ENCODE measurements around the gene MAN1C1. TPM values are rescaled to one million over a fixed set of nuclear protein-coding genes. Genes with fewer than 3 reads are reported as not detected.

The MAN1C1 gene
- polyA plus RNA-seq, 1 of the 3 experiments (the other 2 are of a cell fraction) = 0.20 TPM

- Histone ChIP-seq H3K4me2 (no peak overlapping the region), H3K36me3 (replicated peaks in 1 of 2; ENCODE audit: control insufficient read depth in 1 of 2, insufficient read depth in 2 of 2, low read length in 1 of 2) (no peaks in the 10 kb centered on the region), H3F3A (replicated peaks; ENCODE audit: insufficient read depth) (no peaks in the 10 kb centered on the region), H2AFZ (ENCODE audit: low read depth) (no peak overlapping the region), H3K27me3 (ENCODE audit: insufficient read depth) (peaks cover 6% of the 10 kb centered on the region; the same call in 1 of the 2 replicates), H3K9me2 (no peaks in the 10 kb centered on the region), H3K4me1 (ENCODE audit: control insufficient read depth in 1 of 2, insufficient read depth in 2 of 2, low read depth in 1 of 2, low read length in 1 of 2) (peaks cover 0 to 45% of the 10 kb centered on the region in 2 experiments; a peak in 2 of 4 replicates), H4K20me1 (ENCODE audit: insufficient read depth) (no peaks in the 10 kb centered on the region), H3K4me3 (ENCODE audit: low read depth in 2 of 2, low read length in 1 of 2) (no peak overlapping the region), H3K27ac (ENCODE audit: low read depth in 2 of 2, low read length in 1 of 2) (peak overlapping the region in 1 of 2 experiments; percentile 58; a peak in 1 of 4 replicates), H3K9ac (no peak overlapping the region), H3K9me3 (no peaks in the 10 kb centered on the region), H3K79me2 (ENCODE audit: insufficient read depth) (no peaks in the 10 kb centered on the region)
- TF ChIP-seq EZH2phosphoT487 (IDR thresholded peaks at IDR 0.05; ENCODE audit: borderline replicate concordance, low read depth) (no peak), REST (IDR thresholded peaks at IDR 0.05; ENCODE audit: low read depth, low read length) (no peak), NFIC (IDR thresholded peaks at IDR 0.05; ENCODE audit: borderline replicate concordance) (no peak), RXRA (IDR thresholded peaks at IDR 0.05; ENCODE audit: borderline replicate concordance, low read depth) (no peak), USF1 (IDR thresholded peaks at IDR 0.05; ENCODE audit: borderline replicate concordance, low read depth) (no peak), MEF2A (IDR thresholded peaks at IDR 0.05; ENCODE audit: borderline replicate concordance, low read depth) (no peak), FOXJ3 (CRISPR knock-in tag; IDR thresholded peaks at IDR 0.05) (no peak)
- ChIA-PET CTCF (interaction anchor here (1.5 to 2.6 kb wide), 3 partner anchors 10 to 105 kb away, joined by 6 to 16 read pairs (median 9); no protein-coding TSS in a partner anchor), POLR2A (no interaction called here)
- WGBS (ENCODE audit: low lambda C conversion rate) = 66% methylated on average over 7 of the region's 7 CpGs
- no peak for DNase-seq
These were observed 107.6 kb downstream of the MAN1C1 start for GRCh38 chr1:25724201-25724600.

GRCh38 chr1:25724966-25725365 is 108.4 kb downstream of the MAN1C1 start:
- Histone ChIP-seq H3K9ac (no peak overlapping the region), H3K79me2 (ENCODE audit: insufficient read depth) (no peaks in the 10 kb centered on the region), H3K9me3 (no peaks in the 10 kb centered on the region), H3K4me2 (no peak overlapping the region), H3K27ac (ENCODE audit: low read depth in 2 of 2, low read length in 1 of 2) (peak overlapping the region in 1 of 2 experiments; percentile 58; a peak in 2 of 4 replicates), H3K36me3 (replicated peaks in 1 of 2; ENCODE audit: control insufficient read depth in 1 of 2, insufficient read depth in 2 of 2, low read length in 1 of 2) (no peaks in the 10 kb centered on the region), H3K27me3 (ENCODE audit: insufficient read depth) (peaks cover 6% of the 10 kb centered on the region; the same call in 1 of the 2 replicates), H4K20me1 (ENCODE audit: insufficient read depth) (no peaks in the 10 kb centered on the region), H3K4me1 (ENCODE audit: control insufficient read depth in 1 of 2, insufficient read depth in 2 of 2, low read depth in 1 of 2, low read length in 1 of 2) (peaks cover 0 to 49% of the 10 kb centered on the region in 2 experiments; a peak in 2 of 4 replicates), H3K9me2 (no peaks in the 10 kb centered on the region), H3K4me3 (ENCODE audit: low read depth in 2 of 2, low read length in 1 of 2) (no peak overlapping the region), H2AFZ (ENCODE audit: low read depth) (no peak overlapping the region), H3F3A (replicated peaks; ENCODE audit: insufficient read depth) (no peaks in the 10 kb centered on the region)
- WGBS (ENCODE audit: low lambda C conversion rate) = 87% methylated on average over 2 of the region's 2 CpGs
- ChIA-PET CTCF (interaction anchor here (1.0 to 2.6 kb wide), 9 partner anchors 10 to 204 kb away, joined by 3 to 16 read pairs (median 5); no protein-coding TSS in a partner anchor), POLR2A (interaction anchor here (0.8 kb wide), 1 partner anchor 478 kb away, joined by 3 read pairs; the partner anchor contains the start of gene RSRP1)
- DNase-seq = no peak
- TF ChIP-seq EZH2phosphoT487 (IDR thresholded peaks at IDR 0.05; ENCODE audit: borderline replicate concordance, low read depth) = no peak
- TF ChIP-seq JUND (IDR thresholded peaks at IDR 0.05) = no peak
- no peak for TF ChIP-seq YY1 (IDR thresholded peaks at IDR 0.05; ENCODE audit: low read depth)
- no peak for TF ChIP-seq FOSL2 (IDR thresholded peaks at IDR 0.05; ENCODE audit: borderline replicate concordance, low read depth)
- TF ChIP-seq ZBTB33 (IDR thresholded peaks at IDR 0.05; ENCODE audit: borderline replicate concordance, low read depth) = no peak
- no peak for TF ChIP-seq SIN3A (IDR thresholded peaks at IDR 0.05; ENCODE audit: borderline replicate concordance, low read depth, low read length)
- TF ChIP-seq TAF1 (IDR thresholded peaks at IDR 0.05; ENCODE audit: borderline replicate concordance, low read depth, low read length) = no peak
- TF ChIP-seq FOXM1 (IDR thresholded peaks at IDR 0.05; ENCODE audit: low read depth) = no peak
- no peak for TF ChIP-seq FOXJ3 (CRISPR knock-in tag; IDR thresholded peaks at IDR 0.05)
- TF ChIP-seq EP300 (IDR thresholded peaks at IDR 0.05; ENCODE audit: borderline replicate concordance in 1 of 2, low read depth in 1 of 2, low read length in 1 of 2) = no peak
- no peak for TF ChIP-seq POLR2AphosphoS5 (IDR thresholded peaks at IDR 0.05; ENCODE audit: low read depth, low read length)
- no peak for TF ChIP-seq CTCF (IDR thresholded peaks at IDR 0.05)
- no peak for TF ChIP-seq RXRA (IDR thresholded peaks at IDR 0.05; ENCODE audit: borderline replicate concordance, low read depth)
- no peak for TF ChIP-seq MAX (IDR thresholded peaks at IDR 0.05; ENCODE audit: low read depth)
